Mucosa of rectum (tissue), 2 donors: ENCODE measurements around the gene OST4.

Source experiments
- H3K27ac ChIP-seq, 2 donors: one replicate each; pipeline ENCODE4 v1.7.0; 2013; ENCODE audit warnings: inconsistent platforms in 2 of 2, low read depth in 2 of 2, low read length in 2 of 2
- H3K27me3 ChIP-seq, 2 donors: one replicate each; pipeline ENCODE4 v1.7.0; 2013; ENCODE audit warnings: low read length in 2 of 2; ENCODE audit not compliant: control insufficient read depth in 2 of 2, insufficient read depth in 2 of 2
- H3K36me3 ChIP-seq, 2 donors: one replicate each; pipeline ENCODE4 v1.7.0; 2013; ENCODE audit warnings: low read length in 2 of 2; ENCODE audit not compliant: control insufficient read depth in 2 of 2, insufficient read depth in 2 of 2
- H3K4me1 ChIP-seq, 2 donors: one replicate each; pipeline ENCODE4 v1.7.0; 2013; ENCODE audit warnings: low read length in 2 of 2, mild to moderate bottlenecking in 1 of 2; ENCODE audit not compliant: control insufficient read depth in 2 of 2, insufficient read depth in 2 of 2
- H3K4me3 ChIP-seq, 2 donors: one replicate each; pipeline ENCODE4 v1.7.0; 2013; ENCODE audit warnings: low read length in 2 of 2
- H3K9ac ChIP-seq, 2 donors: one replicate each; pipeline ENCODE4 v1.7.0; 2013; ENCODE audit warnings: low read length in 2 of 2, low read depth in 1 of 2, mild to moderate bottlenecking in 1 of 2
- H3K9me3 ChIP-seq, 2 donors: one replicate each; pipeline ENCODE4 v1.7.0; 2013; ENCODE audit warnings: low read length in 2 of 2; ENCODE audit not compliant: control insufficient read depth in 2 of 2
- donor health status: healthy.
- donor health status: Normal muscosa, but diverticular disease.

The OST4 gene

GRCh38 chr2:27041752-27042151 lies 29.7 kb downstream of the OST4 start:
- Histone ChIP-seq H3K4me3 (no peak overlapping the region), H3K9ac (no peak overlapping the region), H3K9me3 (no peaks in the 10 kb centered on the region), H3K36me3 (peaks cover 47 to 51% of the 10 kb centered on the region in 2 donors), H3K27ac (peak overlapping the region in 1 of 2 donors; percentile 32), H3K4me1 (peaks cover 6 to 13% of the 10 kb centered on the region in 2 donors), H3K27me3 (no peaks in the 10 kb centered on the region)

GRCh38 chr2:27040282-27040681 lies 31.2 kb downstream of the OST4 start:
- Histone ChIP-seq H3K27ac (no peak overlapping the region), H3K4me1 (peaks cover 6 to 13% of the 10 kb centered on the region in 2 donors), H3K9me3 (no peaks in the 10 kb centered on the region), H3K27me3 (no peaks in the 10 kb centered on the region), H3K9ac (no peak overlapping the region), H3K4me3 (no peak overlapping the region), H3K36me3 (peaks cover 61 to 66% of the 10 kb centered on the region in 2 donors)

- Histone ChIP-seq H3K27ac (no peak overlapping the region), H3K4me1 (peaks cover 6 to 13% of the 10 kb centered on the region in 2 donors), H3K9me3 (no peaks in the 10 kb centered on the region), H3K9ac (no peak overlapping the region), H3K27me3 (no peaks in the 10 kb centered on the region), H3K4me3 (no peak overlapping the region), H3K36me3 (peaks cover 65 to 69% of the 10 kb centered on the region in 2 donors)
These were observed 31.6 kb downstream of the OST4 start for GRCh38 chr2:27039871-27040270.

GRCh38 chr2:27039426-27039825 lies 32.0 kb downstream of the OST4 start:
- no peaks in the 10 kb centered on the region for H3K27me3 ChIP-seq
- H3K4me3 ChIP-seq = no peak overlapping the region
- H3K4me1 ChIP-seq = peaks cover 6 to 13% of the 10 kb centered on the region in 2 donors
- no peaks in the 10 kb centered on the region for H3K9me3 ChIP-seq
- no peak overlapping the region for H3K27ac ChIP-seq
- H3K36me3 ChIP-seq = peaks cover 65 to 70% of the 10 kb centered on the region in 2 donors
- no peak overlapping the region for H3K9ac ChIP-seq

GRCh38 chr2:27038631-27039339 lies 32.7 kb downstream of the OST4 start:
- H3K4me1 ChIP-seq = peaks cover 10 to 19% of the 10 kb centered on the region in 2 donors
- H3K4me3 ChIP-seq = no peak overlapping the region
- H3K36me3 ChIP-seq = peaks cover 65 to 70% of the 10 kb centered on the region in 2 donors
- no peaks in the 10 kb centered on the region for H3K9me3 ChIP-seq
- H3K9ac ChIP-seq = no peak overlapping the region
- H3K27ac ChIP-seq = no peak overlapping the region
- no peaks in the 10 kb centered on the region for H3K27me3 ChIP-seq

GRCh38 chr2:27038012-27038411 lies 33.4 kb downstream of the OST4 start:
- H3K4me1 ChIP-seq = peaks cover 17 to 19% of the 10 kb centered on the region in 2 donors
- H3K27me3 ChIP-seq = no peaks in the 10 kb centered on the region
- H3K27ac ChIP-seq = no peak overlapping the region
- H3K9me3 ChIP-seq = no peaks in the 10 kb centered on the region
- H3K9ac ChIP-seq = no peak overlapping the region
- H3K36me3 ChIP-seq = peaks cover 65 to 70% of the 10 kb centered on the region in 2 donors
- H3K4me3 ChIP-seq = no peak overlapping the region

- H3K27ac ChIP-seq = peak overlapping the region; percentile 64 to 75
- H3K4me3 ChIP-seq = peak overlapping the region; percentile 79 to 97
- H3K4me1 ChIP-seq = peaks cover 12 to 14% of the 10 kb centered on the region in 2 donors
- H3K9ac ChIP-seq = peak overlapping the region; percentile 91 to 92
- H3K9me3 ChIP-seq = no peaks in the 10 kb centered on the region
- H3K27me3 ChIP-seq = no peaks in the 10 kb centered on the region
- H3K36me3 ChIP-seq = peaks cover 34 to 41% of the 10 kb centered on the region in 2 donors
These were observed 38.1 kb downstream of the OST4 start for GRCh38 chr2:27033253-27033852.

- Histone ChIP-seq H3K27me3 (no peaks in the 10 kb centered on the region), H3K27ac (peak within 1 kb of the TSS; percentile 64 to 75), H3K36me3 (peaks cover 29 to 37% of the 10 kb centered on the region in 2 donors), H3K4me3 (peak within 1 kb of the TSS; percentile 79 to 97), H3K9ac (peak within 1 kb of the TSS; percentile 91 to 92), H3K4me1 (peaks cover 12 to 14% of the 10 kb centered on the region in 2 donors), H3K9me3 (no peaks in the 10 kb centered on the region)
These were observed 38.8 kb downstream of the OST4 start, which contains the start of gene TMEM214 for GRCh38 chr2:27032495-27033252. TSS of gene TMEM214 (plus strand) at chr2:27032965. CDS start at chr2:27033016, 51 bp downstream.

GRCh38 chr2:27029051-27029450 lies 42.4 kb downstream of the OST4 start:
- H3K4me3 ChIP-seq = no peak overlapping the region
- H3K36me3 ChIP-seq = peaks cover 10 to 23% of the 10 kb centered on the region in 2 donors
- H3K4me1 ChIP-seq = peaks cover 8 to 12% of the 10 kb centered on the region in 2 donors
- H3K27ac ChIP-seq = no peak overlapping the region
- H3K27me3 ChIP-seq = no peaks in the 10 kb centered on the region
- H3K9ac ChIP-seq = no peak overlapping the region
- H3K9me3 ChIP-seq = no peaks in the 10 kb centered on the region

GRCh38 chr2:27027211-27027651 lies 44.2 kb downstream of the OST4 start:
- H3K4me1 ChIP-seq = peaks cover under 1 to 3% of the 10 kb centered on the region in 2 donors
- no peaks in the 10 kb centered on the region for H3K27me3 ChIP-seq
- H3K9me3 ChIP-seq = no peaks in the 10 kb centered on the region
- peaks cover 10 to 36% of the 10 kb centered on the region in 2 donors for H3K36me3 ChIP-seq
- no peak overlapping the region for H3K4me3 ChIP-seq
- no peak overlapping the region for H3K27ac ChIP-seq
- no peak overlapping the region for H3K9ac ChIP-seq
